ENCODE measurements around the gene SLC10A6.

Gene SLC10A6

GRCh38 chr4:86848732-86849619 lies at the start of gene SLC10A6:
Gene SLC10A6, minus strand, starts transcription at chr4:86849384. Its CDS starts 269 bp downstream, at chr4:86849115.
- H3K9ac ChIP-seq, result no peak within 1 kb of the TSS
- no peak for TF ChIP-seq Cebpa-rat (IDR thresholded peaks at IDR 0.05)
- H3K4me3 ChIP-seq, result no peak within 1 kb of the TSS

GRCh38 chr4:86898562-86898961 lies 49.4 kb upstream of the SLC10A6 start:
- no peaks in the 10 kb centered on the region for H3K27me3 ChIP-seq
- no peaks in the 10 kb centered on the region for H4K20me1 ChIP-seq
- H3K4me3 ChIP-seq, result no peak overlapping the region
- no peak overlapping the region for H3K9ac ChIP-seq
- no peak overlapping the region for H3K27ac ChIP-seq
- peaks cover 0 to 10% (median 6%) of the 10 kb centered on the region in 11 experiments; a peak in 4 of 22 replicates for H3K36me3 ChIP-seq
- H3K4me2 ChIP-seq, result no peak overlapping the region
- TF ChIP-seq Cebpa-rat (IDR thresholded peaks at IDR 0.05), result no peak
- 0 out of 22 replicates have a peak, but pooled peaks cover 0 to 1% (median 0%) of the 10 kb centered on the region in 11 experiments for H3K9me3 ChIP-seq (replicated peaks in 1 of 11)
- H3K4me1 ChIP-seq, result peaks cover 0 to 21% (median 3%) of the 10 kb centered on the region in 10 experiments; a peak in 8 of 20 replicates

More at GRCh38 chr4:86848732-86849619, at the start of gene SLC10A6:
- Histone ChIP-seq H3K27ac (no peak within 1 kb of the TSS), H3K4me2 (peak within 1 kb of the TSS in 6 of 11 experiments; percentile 13 to 46 (median 30); a peak in 11 of 22 replicates), H3K27me3 (no peaks in the 10 kb centered on the region), H4K20me1 (no peaks in the 10 kb centered on the region), H3K9me3 (replicated peaks in 1 of 11) (peaks cover 0 to 4% (median 0%) of the 10 kb centered on the region in 11 experiments; a peak in 1 of 22 replicates), H3K36me3 (no peaks in the 10 kb centered on the region), H3K4me1 (peaks cover 0 to 17% (median 11%) of the 10 kb centered on the region in 10 experiments; a peak in 13 of 20 replicates)

GRCh38 chr4:86896596-86896995 lies 47.4 kb upstream of the SLC10A6 start:
- peaks cover under 1 to 24% (median 10%) of the 10 kb centered on the region in 10 experiments; a peak in 10 of 20 replicates for H3K4me1 ChIP-seq
- no peak overlapping the region for H3K4me3 ChIP-seq
- TF ChIP-seq Cebpa-rat (IDR thresholded peaks at IDR 0.05), result no peak
- H3K4me2 ChIP-seq, result no peak overlapping the region
- H3K9ac ChIP-seq, result no peak overlapping the region
- H4K20me1 ChIP-seq, result no peaks in the 10 kb centered on the region
- H3K27me3 ChIP-seq, result peaks cover 0 to 14% (median 0%) of the 10 kb centered on the region in 11 experiments; a peak in 7 of 22 replicates
- H3K27ac ChIP-seq, result no peak overlapping the region
- no peaks in the 10 kb centered on the region for H3K9me3 ChIP-seq (replicated peaks in 1 of 11)
- H3K36me3 ChIP-seq, result no peaks in the 10 kb centered on the region

GRCh38 chr4:86895692-86896488 lies 46.7 kb upstream of the SLC10A6 start:
- Histone ChIP-seq H3K27ac (no peak overlapping the region), H3K36me3 (no peaks in the 10 kb centered on the region), H3K9ac (no peak overlapping the region), H3K27me3 (peaks cover 0 to 14% (median 0%) of the 10 kb centered on the region in 11 experiments; a peak in 7 of 22 replicates), H3K9me3 (replicated peaks in 1 of 11) (no peaks in the 10 kb centered on the region), H3K4me2 (no peak overlapping the region), H3K4me3 (no peak overlapping the region), H3K4me1 (peaks cover 3 to 23% (median 10%) of the 10 kb centered on the region in 10 experiments; a peak in 10 of 20 replicates), H4K20me1 (no peaks in the 10 kb centered on the region)
- TF ChIP-seq Cebpa-rat (IDR thresholded peaks at IDR 0.05), result no peak

- Histone ChIP-seq H4K20me1 (no peaks in the 10 kb centered on the region), H3K9me3 (replicated peaks in 1 of 11) (no peaks in the 10 kb centered on the region), H3K36me3 (no peaks in the 10 kb centered on the region), H3K4me1 (peaks cover 3 to 17% (median 6%) of the 10 kb centered on the region in 10 experiments; a peak in 9 of 20 replicates), H3K4me3 (no peak overlapping the region), H3K27me3 (peaks cover 0 to 14% (median 0%) of the 10 kb centered on the region in 11 experiments; a peak in 7 of 22 replicates), H3K27ac (no peak overlapping the region), H3K4me2 (peak overlapping the region in 3 of 11 experiments; percentile 10 to 29 (median 20); a peak in 4 of 22 replicates), H3K9ac (no peak overlapping the region)
- TF ChIP-seq Cebpa-rat (IDR thresholded peaks at IDR 0.05), result no peak
Measured at GRCh38 chr4:86894455-86894854, 45.3 kb upstream of the SLC10A6 start.

- Histone ChIP-seq H3K4me3 (no peak overlapping the region), H3K27ac (no peak overlapping the region), H3K4me2 (peak overlapping the region in 7 of 11 experiments; percentile 82 to 99 (median 96); a peak in 9 of 22 replicates), H3K36me3 (no peaks in the 10 kb centered on the region), H4K20me1 (no peaks in the 10 kb centered on the region), H3K4me1 (peaks cover 3 to 17% (median 6%) of the 10 kb centered on the region in 10 experiments; a peak in 9 of 20 replicates), H3K9ac (no peak overlapping the region; a peak in 1 of 22 replicates), H3K27me3 (peaks cover 0 to 14% (median 0%) of the 10 kb centered on the region in 11 experiments; a peak in 7 of 22 replicates), H3K9me3 (replicated peaks in 1 of 11) (no peaks in the 10 kb centered on the region)
- no peak for TF ChIP-seq Cebpa-rat (IDR thresholded peaks at IDR 0.05)
Measured at GRCh38 chr4:86893136-86893535, 44.0 kb upstream of the SLC10A6 start.

- Histone ChIP-seq H3K4me2 (peak overlapping the region; percentile 82 to 99 (median 96)), H4K20me1 (no peaks in the 10 kb centered on the region), H3K9me3 (replicated peaks in 1 of 11) (no peaks in the 10 kb centered on the region), H3K4me1 (peaks cover 3 to 17% (median 6%) of the 10 kb centered on the region in 10 experiments; a peak in 9 of 20 replicates), H3K9ac (peak overlapping the region; percentile 74 to 85 (median 81)), H3K27ac (peak overlapping the region; percentile 15 to 81 (median 72); a peak in 20 of 22 replicates), H3K36me3 (peaks cover 0 to 4% (median 0%) of the 10 kb centered on the region in 11 experiments; a peak in 2 of 22 replicates), H3K4me3 (peak overlapping the region; percentile 69 to 83 (median 76)), H3K27me3 (peaks cover 0 to 14% (median 0%) of the 10 kb centered on the region in 11 experiments; a peak in 7 of 22 replicates)
- TF ChIP-seq Cebpa-rat (IDR thresholded peaks at IDR 0.05), result no peak
Measured at GRCh38 chr4:86892636-86892960, 43.4 kb upstream of the SLC10A6 start.

GRCh38 chr4:86891762-86892635 lies 42.8 kb upstream of the SLC10A6 start, which contains the start of gene C4orf36:
Gene C4orf36, minus strand, starts transcription at chr4:86892422. Its CDS starts 902 bp downstream, at chr4:86891520.
- no peak for TF ChIP-seq Cebpa-rat (IDR thresholded peaks at IDR 0.05)
- Histone ChIP-seq H3K9ac (peak within 1 kb of the TSS; percentile 74 to 85 (median 81)), H3K27me3 (peaks cover 0 to 14% (median 0%) of the 10 kb centered on the region in 11 experiments; a peak in 7 of 22 replicates), H3K4me2 (peak within 1 kb of the TSS; percentile 82 to 99 (median 96)), H3K27ac (peak within 1 kb of the TSS; percentile 15 to 81 (median 72); a peak in 21 of 22 replicates), H3K36me3 (peaks cover 0 to 8% (median 0%) of the 10 kb centered on the region in 11 experiments; a peak in 2 of 22 replicates), H3K4me1 (peaks cover 3 to 17% (median 6%) of the 10 kb centered on the region in 10 experiments; a peak in 9 of 20 replicates), H3K4me3 (peak within 1 kb of the TSS; percentile 69 to 83 (median 76)), H3K9me3 (replicated peaks in 1 of 11) (no peaks in the 10 kb centered on the region), H4K20me1 (no peaks in the 10 kb centered on the region)
